DND-41 (cell line): Measurements from ENCODE around the gene JUP.

Source experiments
- ATAC-seq: fragments of 200-7000 bp; cut with Tn5 transposase; 3 replicates; pipeline ENCODE4 v1.9.1; 2021; ENCODE audit warnings: low read depth; ENCODE audit not compliant: insufficient read depth
- DNase-seq: peaks from one replicate; pipeline ENCODE4 v3.0.0-alpha.2; 2020
- H2AFZ ChIP-seq: 2 replicates; pipeline ENCODE4 v1.6.0; 2012; ENCODE audit warnings: low read depth, low read length
- H3K27ac ChIP-seq: 2 replicates; pipeline ENCODE4 v1.5.1; 2012; ENCODE audit warnings: low read length, inconsistent platforms
- H3K27me3 ChIP-seq: fragments of 200-600 bp; sonication (generic); 2 replicates; pipeline ENCODE4 v1.6.0; 2012; ENCODE audit warnings: low read length, mild to moderate bottlenecking, inconsistent platforms; ENCODE audit not compliant: insufficient read depth, poor library complexity
- H3K36me3 ChIP-seq: 2 replicates; pipeline ENCODE4 v1.5.1; 2012; ENCODE audit warnings: low read length, inconsistent platforms; ENCODE audit not compliant: insufficient read depth
- H3K4me1 ChIP-seq: 2 replicates; pipeline ENCODE4 v1.5.1; 2012; ENCODE audit warnings: mild to moderate bottlenecking, low read length; ENCODE audit not compliant: insufficient read depth
- H3K4me2 ChIP-seq: 2 replicates; pipeline ENCODE4 v1.6.0; 2012; ENCODE audit warnings: mild to moderate bottlenecking, moderate library complexity, low read length, inconsistent platforms; ENCODE audit not compliant: insufficient read depth
- H3K4me3 ChIP-seq, 2 experiments: fragments of 200-600 bp in 1 of 2; shearing (Covaris generic) in 1 of 2; 2 replicates each; pipeline ENCODE4 v1.5.1; 2012 to 2016; ENCODE audit warnings: inconsistent platforms in 2 of 2, low read length in 2 of 2, mild to moderate bottlenecking in 2 of 2, low read depth in 1 of 2, moderate library complexity in 1 of 2
- H3K79me2 ChIP-seq: 2 replicates; pipeline ENCODE4 v1.6.0; 2012; ENCODE audit warnings: low read length, inconsistent platforms; ENCODE audit not compliant: insufficient read depth
- H3K9ac ChIP-seq: 2 replicates; pipeline ENCODE4 v1.6.0; 2012; ENCODE audit warnings: low read depth, mild to moderate bottlenecking, inconsistent platforms, low read length, moderate library complexity
- H3K9me3 ChIP-seq: 2 replicates; pipeline ENCODE4 v1.5.1; 2012; ENCODE audit warnings: low read length, moderate library complexity, mild to moderate bottlenecking, inconsistent platforms; ENCODE audit not compliant: insufficient read depth, severe bottlenecking
- H4K20me1 ChIP-seq: 2 replicates; pipeline ENCODE4 v1.6.0; 2012; ENCODE audit warnings: low read length; ENCODE audit not compliant: insufficient read depth
- EZH2 ChIP-seq: IDR thresholded peaks from 3 replicates; pipeline ENCODE4 v1.6.1; 2012; ENCODE audit warnings: borderline replicate concordance, low read depth, mild to moderate bottlenecking, moderate library complexity, low read length, inconsistent platforms; ENCODE audit not compliant: severe bottlenecking
- TF ChIP-seq, protein P1 (sequence below): IDR thresholded peaks from 2 replicates; pipeline ENCODE4 v1.5.1; 2012; ENCODE audit warnings: borderline replicate concordance, low read length, moderate library complexity, mild to moderate bottlenecking; ENCODE audit not compliant: poor library complexity, severe bottlenecking; ENCODE audit errors: extremely low read depth

JUP gene

DNA sequence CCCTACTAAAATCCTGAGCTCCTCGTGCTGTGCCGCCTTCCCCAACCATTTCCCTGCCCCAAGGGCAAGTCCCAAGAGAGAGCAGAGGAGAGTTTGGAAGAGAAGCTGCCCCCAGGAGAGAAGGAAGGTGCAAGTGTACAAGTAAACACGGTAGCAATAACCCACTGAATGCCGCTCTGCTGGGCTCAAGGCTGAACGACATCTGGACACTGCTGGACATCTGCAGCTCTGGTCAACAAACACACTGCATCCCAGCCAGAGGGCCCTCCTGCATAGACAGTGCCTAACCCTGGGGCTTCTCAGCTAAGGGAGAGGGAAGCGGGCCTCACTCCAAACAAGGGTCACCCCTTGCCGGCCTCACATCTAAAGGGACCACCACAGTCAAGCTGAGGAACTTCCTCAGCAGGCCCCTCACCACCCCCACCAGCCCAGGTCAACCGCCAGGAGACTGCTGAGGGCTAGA lies 12.7 kb downstream of the JUP start:
- no peaks in the 10 kb centered on the region for H3K36me3 ChIP-seq

DNA sequence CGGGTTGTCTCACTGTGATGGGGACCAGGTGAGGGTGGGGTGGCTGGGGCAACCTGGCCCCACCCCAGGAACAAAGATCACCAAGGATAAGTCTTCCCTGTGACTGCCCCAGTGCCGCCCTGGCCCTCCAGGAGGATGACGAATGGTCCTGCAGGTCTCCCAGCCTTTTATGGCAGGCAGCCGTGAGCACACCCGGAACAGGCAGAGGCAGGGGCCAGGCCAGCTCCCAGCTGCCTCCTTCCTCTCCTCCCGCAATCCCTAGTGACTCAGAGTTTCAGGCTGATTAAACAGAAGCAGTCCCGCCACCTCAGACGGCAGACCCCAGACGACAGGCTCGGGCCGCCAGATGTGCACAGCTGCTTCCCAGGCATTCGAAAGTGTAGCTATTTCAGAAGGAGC lies 13.3 kb downstream of the JUP start:
- ATAC-seq (no peak), DNase-seq (no peak)
- no peak overlapping the region for H3K4me2 ChIP-seq
- no peak overlapping the region for H3K27ac ChIP-seq
- no peaks in the 10 kb centered on the region for H3K9me3 ChIP-seq
- no peaks in the 10 kb centered on the region for H3K79me2 ChIP-seq
- no peak overlapping the region for H3K9ac ChIP-seq
- TF ChIP-seq, protein P1, sequence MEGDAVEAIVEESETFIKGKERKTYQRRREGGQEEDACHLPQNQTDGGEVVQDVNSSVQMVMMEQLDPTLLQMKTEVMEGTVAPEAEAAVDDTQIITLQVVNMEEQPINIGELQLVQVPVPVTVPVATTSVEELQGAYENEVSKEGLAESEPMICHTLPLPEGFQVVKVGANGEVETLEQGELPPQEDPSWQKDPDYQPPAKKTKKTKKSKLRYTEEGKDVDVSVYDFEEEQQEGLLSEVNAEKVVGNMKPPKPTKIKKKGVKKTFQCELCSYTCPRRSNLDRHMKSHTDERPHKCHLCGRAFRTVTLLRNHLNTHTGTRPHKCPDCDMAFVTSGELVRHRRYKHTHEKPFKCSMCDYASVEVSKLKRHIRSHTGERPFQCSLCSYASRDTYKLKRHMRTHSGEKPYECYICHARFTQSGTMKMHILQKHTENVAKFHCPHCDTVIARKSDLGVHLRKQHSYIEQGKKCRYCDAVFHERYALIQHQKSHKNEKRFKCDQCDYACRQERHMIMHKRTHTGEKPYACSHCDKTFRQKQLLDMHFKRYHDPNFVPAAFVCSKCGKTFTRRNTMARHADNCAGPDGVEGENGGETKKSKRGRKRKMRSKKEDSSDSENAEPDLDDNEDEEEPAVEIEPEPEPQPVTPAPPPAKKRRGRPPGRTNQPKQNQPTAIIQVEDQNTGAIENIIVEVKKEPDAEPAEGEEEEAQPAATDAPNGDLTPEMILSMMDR, result no peak
- TF ChIP-seq EZH2, result no peak
- no peaks in the 10 kb centered on the region for H4K20me1 ChIP-seq
- H3K36me3 ChIP-seq, result no peaks in the 10 kb centered on the region
- no peak overlapping the region for H2AFZ ChIP-seq
- H3K27me3 ChIP-seq, result no peaks in the 10 kb centered on the region
- H3K4me1 ChIP-seq, result no peaks in the 10 kb centered on the region
- H3K4me3 ChIP-seq, result no peak overlapping the region

More for the DNA sequence above, 12.7 kb downstream of the JUP start:
- DNase-seq (no peak), ATAC-seq (no peak)
- Histone ChIP-seq H3K4me2 (no peak overlapping the region), H3K9ac (no peak overlapping the region), H3K9me3 (no peaks in the 10 kb centered on the region), H3K4me3 (no peak overlapping the region), H2AFZ (no peak overlapping the region), H3K27ac (no peak overlapping the region), H4K20me1 (no peaks in the 10 kb centered on the region), H3K79me2 (no peaks in the 10 kb centered on the region), H3K4me1 (no peaks in the 10 kb centered on the region), H3K27me3 (no peaks in the 10 kb centered on the region)
- TF ChIP-seq, protein P1, result no peak
- no peak for TF ChIP-seq EZH2

DNA sequence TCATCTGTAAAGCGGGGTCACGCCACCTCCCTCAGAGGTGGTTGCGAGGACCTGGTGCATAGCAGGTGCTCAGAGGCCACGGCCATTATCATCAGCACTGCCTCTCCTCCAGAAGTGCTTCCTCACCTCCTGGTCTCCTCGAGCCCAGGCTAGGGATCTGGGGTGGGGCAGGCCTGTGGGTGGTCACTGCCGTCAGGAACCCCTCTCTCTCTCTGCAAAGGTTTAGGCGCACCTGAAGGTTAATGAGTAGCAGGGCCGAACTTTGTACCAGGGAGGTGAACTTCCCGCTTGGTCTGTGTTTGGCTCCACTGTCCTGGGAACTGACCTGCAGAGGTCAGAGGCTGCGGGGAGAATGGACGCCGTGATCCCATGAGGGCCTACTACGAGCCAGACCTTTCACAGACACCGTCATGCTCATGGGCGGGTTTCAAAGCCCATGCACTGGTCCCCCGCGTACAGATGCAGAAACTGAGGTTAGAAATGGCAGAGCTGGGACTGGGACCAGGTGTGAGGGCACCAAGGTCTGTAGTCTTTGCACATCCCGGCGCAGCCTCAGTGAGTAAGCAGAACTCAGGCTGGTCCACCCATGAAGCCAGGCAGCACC lies 13.8 kb downstream of the JUP start:
- H3K9me3 ChIP-seq, result no peaks in the 10 kb centered on the region
- H4K20me1 ChIP-seq, result no peaks in the 10 kb centered on the region
- H3K9ac ChIP-seq, result no peak overlapping the region
- no peak overlapping the region for H3K27ac ChIP-seq
- no peaks in the 10 kb centered on the region for H3K36me3 ChIP-seq
- no peak overlapping the region for H3K4me3 ChIP-seq
- no peaks in the 10 kb centered on the region for H3K79me2 ChIP-seq
- H3K4me2 ChIP-seq, result no peak overlapping the region
- ATAC-seq, result no peak
- no peaks in the 10 kb centered on the region for H3K27me3 ChIP-seq
- no peak overlapping the region for H2AFZ ChIP-seq
- no peak for DNase-seq
- no peaks in the 10 kb centered on the region for H3K4me1 ChIP-seq
- TF ChIP-seq, protein P1, result no peak
- no peak for TF ChIP-seq EZH2
